ENCODE data around the gene TSPOAP1.

TSPOAP1 gene

DNA sequence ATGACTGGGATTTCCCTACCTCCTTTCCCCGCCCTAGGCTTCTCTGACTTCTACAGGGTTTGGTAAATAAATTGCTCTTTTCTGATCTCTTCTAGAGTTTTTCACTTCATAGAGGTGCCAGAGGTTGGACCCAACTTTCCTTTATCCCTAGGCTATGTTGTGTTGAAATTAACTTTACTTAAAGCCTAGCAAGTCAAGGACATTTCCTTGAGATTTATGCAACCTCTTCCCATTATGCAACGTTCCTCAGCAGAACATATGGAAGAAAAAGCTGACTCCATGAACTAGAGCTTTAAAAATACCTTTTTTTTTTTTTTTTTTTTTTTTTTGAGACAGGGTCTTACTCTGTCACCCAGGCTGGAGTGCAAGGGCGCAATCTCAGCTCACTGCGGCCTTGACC, 63.3 kb downstream of the TSPOAP1 start:
- no peak for TF ChIP-seq ZNF274 (IDR thresholded peaks at IDR 0.05; ENCODE audit: low read depth, low read length)
- H3K4me3 ChIP-seq (ENCODE audit: low read length): no peak overlapping the region

GRCh38 chr17:58264407-58265103, 64.0 kb downstream of the TSPOAP1 start:
- H3K4me3 ChIP-seq (ENCODE audit: low read length): no peak overlapping the region

GRCh38 chr17:58263773-58264172, 64.8 kb downstream of the TSPOAP1 start:
- TF ChIP-seq ZNF274 (IDR thresholded peaks at IDR 0.05; ENCODE audit: low read depth, low read length): no peak

More at GRCh38 chr17:58264407-58265103, 64.0 kb downstream of the TSPOAP1 start:
- no peak for TF ChIP-seq ZNF274 (IDR thresholded peaks at IDR 0.05; ENCODE audit: low read depth, low read length)

GRCh38 chr17:58262149-58262548, 66.4 kb downstream of the TSPOAP1 start:
- no peak for TF ChIP-seq ZNF274 (IDR thresholded peaks at IDR 0.05; ENCODE audit: low read depth, low read length)
- no peak overlapping the region for H3K4me3 ChIP-seq (ENCODE audit: low read length)

More at GRCh38 chr17:58263773-58264172, 64.8 kb downstream of the TSPOAP1 start:
- H3K4me3 ChIP-seq (ENCODE audit: low read length): no peak overlapping the region

- H3K4me3 ChIP-seq (ENCODE audit: low read length): no peak overlapping the region
- TF ChIP-seq ZNF274 (IDR thresholded peaks at IDR 0.05; ENCODE audit: low read depth, low read length): no peak
These were observed 73.8 kb downstream of the TSPOAP1 start for GRCh38 chr17:58254803-58255202.

GRCh38 chr17:58253082-58253481, 75.5 kb downstream of the TSPOAP1 start:
- H3K4me3 ChIP-seq (ENCODE audit: low read length): no peak overlapping the region
- TF ChIP-seq ZNF274 (IDR thresholded peaks at IDR 0.05; ENCODE audit: low read depth, low read length): no peak

DNA sequence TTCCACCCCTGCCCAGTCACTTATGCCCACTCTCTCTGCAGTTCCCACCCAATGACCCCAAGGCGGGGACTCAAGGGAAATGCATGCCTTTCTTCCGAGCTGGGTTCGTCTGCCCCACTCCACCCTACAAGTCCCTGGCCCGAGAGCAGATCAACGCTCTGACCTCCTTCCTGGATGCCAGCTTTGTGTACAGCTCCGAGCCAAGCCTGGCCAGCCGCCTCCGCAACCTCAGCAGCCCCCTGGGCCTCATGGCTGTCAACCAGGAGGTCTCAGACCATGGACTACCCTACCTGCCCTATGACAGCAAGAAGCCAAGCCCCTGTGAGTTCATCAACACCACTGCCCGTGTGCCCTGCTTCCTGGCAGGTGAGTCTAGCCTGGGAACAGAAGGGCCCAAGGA, 76.5 kb downstream of the TSPOAP1 start:
- no peak overlapping the region for H3K4me3 ChIP-seq (ENCODE audit: low read length)
- TF ChIP-seq ZNF274 (IDR thresholded peaks at IDR 0.05; ENCODE audit: low read depth, low read length): no peak
